Measurements from ENCODE around the gene HS6ST3. TPM values are rescaled to one million over a fixed set of nuclear protein-coding genes. Genes with fewer than 3 reads are reported as not detected.

HS6ST3 gene
- total and polyA plus RNA-seq, 9 of the 15 experiments (the other 6 are each of a cell fraction or from before 2014, with no cell fraction given): not detected

GRCh38 chr13:96403651-96404050 lies 313.7 kb downstream of the HS6ST3 start (continued):
- no peak for TF ChIP-seq MECOM (CRISPR knock-in tag; IDR thresholded peaks at IDR 0.05)
- TF ChIP-seq HIVEP1 (CRISPR knock-in tag; IDR thresholded peaks at IDR 0.05): no peak
- no peak for TF ChIP-seq NR2C1 (IDR thresholded peaks at IDR 0.05)
- TF ChIP-seq NR2C1 (tag; IDR thresholded peaks at IDR 0.05): no peak
- no peak for TF ChIP-seq DLX4 (CRISPR knock-in tag; IDR thresholded peaks at IDR 0.05)
- TF ChIP-seq PBX2 (CRISPR knock-in tag; IDR thresholded peaks at IDR 0.05; ENCODE audit: low read depth): no peak
- no peak for TF ChIP-seq PBX2 (tag; conservative IDR thresholded peaks at IDR 0.05; ENCODE audit: low read depth)
- no peak for TF ChIP-seq ARNT (IDR thresholded peaks at IDR 0.05)
- no peak for TF ChIP-seq DPF2 (IDR thresholded peaks at IDR 0.05)
- no peak for TF ChIP-seq FOXM1 (IDR thresholded peaks at IDR 0.05; ENCODE audit: low read depth)
- no peak for TF ChIP-seq FOXM1 (CRISPR knock-in tag; IDR thresholded peaks at IDR 0.05; ENCODE audit: low read depth)
